Uterus (tissue), 2 donors: ENCODE data around the gene C17orf107.

Experiments
- POLR2A ChIP-seq, 2 donors: fragments of 450-650 bp; IDR thresholded peaks; one replicate each; pipeline ENCODE4 v1.6.1; 2016; ENCODE audit warnings: antibody characterized with exemption in 2 of 2, mild to moderate bottlenecking in 1 of 2, moderate library complexity in 1 of 2
- TF ChIP-seq, protein P1 (sequence below), 4 experiments: fragments of 200-600 bp in 2 of 4; fragments of 450-650 bp in 2 of 4; sonication (generic) in 2 of 4; IDR thresholded peaks; one replicate each; pipeline ENCODE4 v1.5.1; 2016 to 2019; ENCODE audit warnings: antibody characterized with exemption in 4 of 4, mild to moderate bottlenecking in 2 of 4, moderate library complexity in 1 of 4

DNA sequence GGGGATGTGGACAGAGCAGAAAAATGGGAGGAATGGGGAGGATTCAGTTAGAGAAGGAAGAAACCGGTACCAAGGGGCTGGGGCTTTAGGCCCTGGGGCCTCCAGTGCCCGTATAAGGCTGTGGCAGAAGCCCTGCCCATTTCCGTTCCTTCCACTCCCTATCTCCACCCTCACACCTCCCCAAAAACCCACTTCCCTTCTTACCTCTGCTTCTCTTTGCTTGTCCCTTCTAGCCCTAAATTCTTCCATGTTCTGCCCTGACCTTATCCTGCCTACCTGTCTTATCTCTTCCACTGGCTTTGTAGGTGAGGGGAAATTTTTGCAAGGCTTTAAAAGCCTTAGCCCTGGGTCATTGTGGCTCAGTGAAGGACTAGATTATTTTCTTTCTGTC, 44.8 kb downstream of the C17orf107 start:
- TF ChIP-seq, protein P1, sequence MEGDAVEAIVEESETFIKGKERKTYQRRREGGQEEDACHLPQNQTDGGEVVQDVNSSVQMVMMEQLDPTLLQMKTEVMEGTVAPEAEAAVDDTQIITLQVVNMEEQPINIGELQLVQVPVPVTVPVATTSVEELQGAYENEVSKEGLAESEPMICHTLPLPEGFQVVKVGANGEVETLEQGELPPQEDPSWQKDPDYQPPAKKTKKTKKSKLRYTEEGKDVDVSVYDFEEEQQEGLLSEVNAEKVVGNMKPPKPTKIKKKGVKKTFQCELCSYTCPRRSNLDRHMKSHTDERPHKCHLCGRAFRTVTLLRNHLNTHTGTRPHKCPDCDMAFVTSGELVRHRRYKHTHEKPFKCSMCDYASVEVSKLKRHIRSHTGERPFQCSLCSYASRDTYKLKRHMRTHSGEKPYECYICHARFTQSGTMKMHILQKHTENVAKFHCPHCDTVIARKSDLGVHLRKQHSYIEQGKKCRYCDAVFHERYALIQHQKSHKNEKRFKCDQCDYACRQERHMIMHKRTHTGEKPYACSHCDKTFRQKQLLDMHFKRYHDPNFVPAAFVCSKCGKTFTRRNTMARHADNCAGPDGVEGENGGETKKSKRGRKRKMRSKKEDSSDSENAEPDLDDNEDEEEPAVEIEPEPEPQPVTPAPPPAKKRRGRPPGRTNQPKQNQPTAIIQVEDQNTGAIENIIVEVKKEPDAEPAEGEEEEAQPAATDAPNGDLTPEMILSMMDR (IDR thresholded peaks at IDR 0.05): no peak
- no peak for TF ChIP-seq POLR2A (IDR thresholded peaks at IDR 0.05)
